ENCODE results near the gene SLC36A3.

Gene SLC36A3

DNA sequence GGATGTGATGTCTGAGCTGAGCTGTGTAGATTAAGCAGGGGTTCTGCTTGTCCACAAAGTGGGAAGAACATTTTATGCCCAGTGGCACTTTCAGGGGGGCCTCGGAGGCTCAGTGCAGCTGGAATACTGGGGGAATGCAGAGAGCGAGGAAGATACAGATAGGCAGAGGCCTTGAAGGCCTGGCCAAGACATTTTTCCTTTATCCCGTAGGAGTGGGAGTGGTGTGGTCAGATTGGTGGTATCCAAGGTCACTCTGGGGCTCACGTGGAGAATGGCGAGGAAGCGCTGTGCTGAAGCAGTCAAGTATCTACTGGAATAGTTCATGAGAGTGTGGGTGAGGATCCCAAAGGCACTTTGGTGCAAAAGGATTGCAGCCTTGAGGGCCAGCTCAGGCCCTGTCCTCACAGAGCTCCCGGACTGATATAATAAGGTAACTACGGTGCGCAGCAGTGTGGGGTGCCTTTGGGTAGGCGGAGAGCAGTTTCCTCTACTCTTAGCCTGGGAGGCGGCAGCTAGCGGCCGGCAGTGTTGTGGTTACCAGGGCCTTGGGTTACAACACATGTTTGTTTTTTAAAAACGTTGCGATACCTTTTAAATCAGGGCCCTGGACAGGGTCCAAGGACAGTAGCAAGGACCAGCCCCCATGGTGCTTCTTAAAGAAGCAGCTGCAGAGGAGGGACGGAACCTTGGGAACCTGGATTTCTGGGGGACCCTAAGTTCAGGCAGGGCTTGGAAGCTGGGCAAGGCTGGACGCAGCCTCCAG is 68.9 kb downstream of the SLC36A3 start:
- FAIRE-seq: peak; percentile 84
- 0 out of 2 replicates have a peak, but pooled peaks have one; percentile 25 for TF ChIP-seq TAF1 (IDR thresholded peaks at IDR 0.05; ENCODE audit: borderline replicate concordance, low read depth, low read length)
- peak; percentile 48; the same call in 1 of the 2 replicates for TF ChIP-seq POLR2AphosphoS5 (IDR thresholded peaks at IDR 0.05; ENCODE audit: low read depth, low read length)
- peak; percentile 44; the same call in 1 of the 2 replicates for TF ChIP-seq POLR2A (IDR thresholded peaks at IDR 0.05; ENCODE audit: low read depth, low read length)
- peak; percentile 66 for DNase-seq (ENCODE audit: insufficient read length)

DNA sequence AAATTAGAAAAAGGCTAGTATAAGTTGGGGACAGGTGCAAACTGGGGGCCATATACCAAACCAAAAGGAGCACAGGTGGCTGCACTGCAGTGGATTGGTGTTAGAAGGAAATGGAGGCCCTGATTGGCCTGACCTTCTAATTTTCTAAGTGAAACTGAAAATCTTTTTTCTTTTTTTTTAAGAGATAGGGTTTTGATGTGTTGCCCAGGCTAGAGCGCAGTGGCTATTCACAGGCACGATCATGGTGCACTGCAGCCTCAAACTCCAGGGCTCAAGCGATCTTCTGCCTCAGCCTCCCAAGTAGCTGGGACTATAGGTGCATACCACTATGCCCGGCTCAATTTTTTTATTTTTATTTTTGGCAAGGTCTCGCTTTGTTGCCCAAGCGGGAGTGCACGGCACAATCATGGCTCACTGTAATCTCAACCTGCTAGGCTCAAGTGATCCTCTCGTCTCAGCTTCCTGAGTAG is 69.9 kb downstream of the SLC36A3 start:
- FAIRE-seq (peak; percentile 88), DNase-seq (ENCODE audit: insufficient read length) (no peak)
- TF ChIP-seq POLR2A (IDR thresholded peaks at IDR 0.05; ENCODE audit: low read depth, low read length) (no peak), POLR2AphosphoS5 (IDR thresholded peaks at IDR 0.05; ENCODE audit: low read depth, low read length) (no peak), TAF1 (IDR thresholded peaks at IDR 0.05; ENCODE audit: borderline replicate concordance, low read depth, low read length) (no peak)

GRCh38 chr5:151231359-151231758 is 72.2 kb downstream of the SLC36A3 start:
- FAIRE-seq (no peak), DNase-seq (ENCODE audit: insufficient read length) (no peak)
- TF ChIP-seq TAF1 (IDR thresholded peaks at IDR 0.05; ENCODE audit: borderline replicate concordance, low read depth, low read length) (no peak), POLR2A (IDR thresholded peaks at IDR 0.05; ENCODE audit: low read depth, low read length) (no peak), POLR2AphosphoS5 (IDR thresholded peaks at IDR 0.05; ENCODE audit: low read depth, low read length) (no peak)

- no peak for TF ChIP-seq POLR2AphosphoS5 (IDR thresholded peaks at IDR 0.05; ENCODE audit: low read depth, low read length)
- TF ChIP-seq POLR2A (IDR thresholded peaks at IDR 0.05; ENCODE audit: low read depth, low read length): no peak
- TF ChIP-seq TAF1 (IDR thresholded peaks at IDR 0.05; ENCODE audit: borderline replicate concordance, low read depth, low read length): no peak
- FAIRE-seq: no peak
Measured at GRCh38 chr5:151230048-151230680, 73.4 kb downstream of the SLC36A3 start.

GRCh38 chr5:151228986-151229385 is 74.6 kb downstream of the SLC36A3 start:
- no peak for TF ChIP-seq TAF1 (IDR thresholded peaks at IDR 0.05; ENCODE audit: borderline replicate concordance, low read depth, low read length)
- no peak for TF ChIP-seq POLR2AphosphoS5 (IDR thresholded peaks at IDR 0.05; ENCODE audit: low read depth, low read length)
- no peak for TF ChIP-seq POLR2A (IDR thresholded peaks at IDR 0.05; ENCODE audit: low read depth, low read length)
- DNase-seq (ENCODE audit: insufficient read length): no peak
- FAIRE-seq: no peak

More at GRCh38 chr5:151230048-151230680, 73.4 kb downstream of the SLC36A3 start:
- no peak for DNase-seq (ENCODE audit: insufficient read length)

- no peak for TF ChIP-seq POLR2A (IDR thresholded peaks at IDR 0.05; ENCODE audit: low read depth, low read length)
- no peak for TF ChIP-seq POLR2AphosphoS5 (IDR thresholded peaks at IDR 0.05; ENCODE audit: low read depth, low read length)
- no peak for TF ChIP-seq TAF1 (IDR thresholded peaks at IDR 0.05; ENCODE audit: borderline replicate concordance, low read depth, low read length)
- DNase-seq (ENCODE audit: insufficient read length): no peak
- FAIRE-seq: no peak
Measured at GRCh38 chr5:151227918-151228447, 75.6 kb downstream of the SLC36A3 start.

All from GM12892 (cell line).